ENCODE measurements around the gene CHRNB4.

CHRNB4 gene

DNA sequence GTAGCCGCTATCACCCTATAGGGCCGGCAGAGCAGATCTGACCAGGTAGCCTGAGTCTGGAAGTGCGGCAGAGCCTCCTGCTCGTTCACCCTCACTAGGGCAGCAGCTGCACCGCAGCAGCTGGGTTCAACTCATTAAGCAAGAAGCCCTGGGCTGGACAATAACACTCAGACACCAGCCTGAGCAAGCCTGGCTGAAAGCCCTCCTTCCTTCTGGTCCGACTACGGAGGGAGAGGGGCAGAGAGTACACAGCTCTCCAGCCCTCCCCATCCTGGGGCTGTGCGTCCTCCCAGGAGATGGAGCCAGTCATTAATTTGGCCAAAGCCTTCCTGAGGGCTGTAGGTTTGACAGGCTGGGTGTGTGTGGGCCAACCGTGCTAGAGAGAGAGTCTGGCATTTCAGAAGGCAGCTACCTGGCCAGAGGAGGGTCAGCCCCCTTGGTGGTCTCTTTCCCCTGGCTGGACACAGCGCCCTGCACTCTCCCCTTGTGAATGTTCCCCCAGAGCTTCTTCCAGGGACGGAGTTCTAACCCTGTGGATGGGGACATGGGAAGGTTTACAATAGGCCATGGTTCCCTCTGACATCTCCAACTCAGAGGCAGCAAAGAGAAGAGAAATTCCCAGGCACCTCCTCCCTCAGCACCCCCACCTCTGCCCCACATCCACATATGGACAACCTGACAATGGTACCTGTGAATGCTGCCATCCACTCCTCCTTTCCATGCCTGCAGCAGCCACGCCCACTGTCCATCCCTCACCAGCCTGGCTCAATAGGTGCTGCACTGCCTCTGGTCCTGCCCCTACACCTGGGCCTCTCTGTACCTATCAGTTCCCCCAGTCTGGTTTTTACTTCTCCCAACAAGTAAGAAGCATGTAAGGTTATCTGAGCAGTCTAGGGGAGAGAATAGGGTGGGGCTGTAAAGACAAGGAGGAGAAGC, 6.5 kb downstream of the CHRNB4 start:
- DNase-seq (ENCODE audit: low read depth in 2 of 2, low spot score in 1 of 2), result no peak

DNA sequence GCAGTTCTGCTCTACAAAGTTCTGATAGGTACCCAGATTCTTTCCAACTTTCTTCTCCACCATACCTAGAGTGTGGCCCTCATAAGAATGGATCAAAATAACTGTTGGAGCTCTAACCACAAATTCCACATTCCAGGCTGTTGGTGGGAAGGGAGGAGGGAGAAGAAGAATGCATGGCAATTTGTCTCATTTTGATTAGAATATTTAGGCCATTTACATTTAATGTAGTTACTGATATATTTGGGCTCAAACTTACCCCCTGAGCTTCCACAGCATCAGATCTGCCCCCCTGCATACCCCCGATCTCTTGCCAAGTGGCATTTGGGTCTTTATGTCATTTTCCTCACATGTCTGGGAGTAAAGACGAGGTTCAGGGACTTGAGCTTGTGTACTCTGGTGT, 7.7 kb downstream of the CHRNB4 start:
- DNase-seq (ENCODE audit: low read depth in 2 of 2, low spot score in 1 of 2), result no peak

DNA sequence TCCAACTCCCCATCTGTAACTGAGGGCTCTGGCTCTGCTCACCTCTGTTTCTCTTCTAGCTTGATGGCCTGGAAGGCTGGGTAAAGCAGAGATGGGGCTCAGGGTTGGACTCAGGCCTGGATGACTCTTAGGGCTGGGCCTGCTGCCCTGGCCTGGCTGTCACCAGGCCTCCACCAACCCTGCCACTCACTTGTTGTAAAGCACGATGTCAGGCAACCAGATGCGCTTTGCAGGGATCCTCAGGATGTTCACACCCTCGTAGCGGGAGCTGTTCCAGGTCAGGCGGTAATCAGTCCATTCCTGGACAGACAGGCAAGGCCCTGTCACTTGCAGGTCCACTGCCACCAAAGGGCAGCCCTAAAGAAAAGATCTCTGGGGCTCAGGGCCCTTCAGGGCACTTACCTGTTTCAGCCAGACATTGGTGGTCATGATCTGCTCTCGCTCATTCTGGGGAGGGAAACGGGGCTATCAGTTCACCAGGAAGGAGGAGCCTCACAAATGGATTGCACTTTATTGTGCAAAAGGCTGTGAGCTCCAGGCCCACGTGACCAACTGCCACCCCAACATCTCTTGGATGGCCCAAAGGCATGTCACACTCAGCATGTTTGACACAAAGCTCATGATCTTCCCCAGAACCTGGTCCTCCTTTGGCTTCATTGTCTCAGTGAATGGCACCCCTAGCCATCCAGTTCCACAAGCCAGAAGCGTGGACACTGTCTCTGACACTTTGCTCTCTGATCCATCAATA, 9.9 kb downstream of the CHRNB4 start:
- no peak for DNase-seq (ENCODE audit: low read depth in 2 of 2, low spot score in 1 of 2)

DNA sequence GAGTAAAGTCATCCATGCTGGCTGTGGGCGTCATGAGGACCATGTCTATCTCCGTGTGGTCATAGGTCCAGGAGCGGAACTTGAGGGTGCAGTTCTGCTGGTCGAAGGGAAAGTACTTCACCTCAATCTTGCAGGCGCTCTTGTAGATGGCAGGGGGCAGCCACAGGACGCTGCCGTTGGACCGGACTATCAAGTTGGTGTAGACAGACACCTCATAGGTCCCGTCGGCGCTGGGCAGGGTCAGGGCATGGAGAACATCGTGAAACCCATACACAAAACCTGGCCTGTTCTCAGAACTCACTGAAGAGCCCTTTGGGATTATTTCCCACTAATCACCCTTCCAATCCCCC, 11.3 kb downstream of the CHRNB4 start:
- no peak for DNase-seq (ENCODE audit: low read depth in 2 of 2, low spot score in 1 of 2)

DNA sequence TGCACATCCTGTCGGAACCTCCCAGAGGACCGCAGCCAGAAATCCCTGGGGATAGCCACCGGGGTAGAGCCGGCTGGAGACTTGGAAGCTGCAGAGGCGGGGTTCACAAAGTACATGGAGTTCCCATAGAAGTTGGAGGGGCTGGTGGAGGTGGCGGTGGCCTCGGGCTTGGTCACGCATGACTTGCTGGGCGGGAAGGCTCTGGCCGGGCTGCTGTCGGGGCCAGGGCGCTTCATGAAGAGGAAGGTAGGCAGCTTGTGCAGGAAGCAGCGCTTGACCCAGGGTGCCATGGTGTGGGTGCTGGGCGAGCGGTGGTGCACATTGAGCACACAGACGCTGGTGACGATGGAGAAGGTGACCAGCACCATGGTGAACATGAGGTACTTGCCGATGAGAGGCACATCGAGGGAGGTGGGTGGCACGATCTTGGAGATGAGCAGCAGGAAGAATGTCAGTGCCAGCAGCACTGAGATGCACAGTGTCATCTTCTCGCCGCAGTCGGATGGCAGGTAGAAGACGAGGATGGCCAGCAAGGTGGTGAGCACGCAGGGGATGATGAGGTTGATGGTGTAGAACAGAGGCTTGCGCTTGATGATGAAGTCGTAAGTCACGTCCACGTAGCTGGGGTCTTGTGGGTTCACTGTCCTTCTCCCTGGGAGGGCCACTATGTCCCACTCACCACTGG, 11.8 kb downstream of the CHRNB4 start:
- DNase-seq (ENCODE audit: low read depth in 2 of 2, low spot score in 1 of 2), result no peak

DNA sequence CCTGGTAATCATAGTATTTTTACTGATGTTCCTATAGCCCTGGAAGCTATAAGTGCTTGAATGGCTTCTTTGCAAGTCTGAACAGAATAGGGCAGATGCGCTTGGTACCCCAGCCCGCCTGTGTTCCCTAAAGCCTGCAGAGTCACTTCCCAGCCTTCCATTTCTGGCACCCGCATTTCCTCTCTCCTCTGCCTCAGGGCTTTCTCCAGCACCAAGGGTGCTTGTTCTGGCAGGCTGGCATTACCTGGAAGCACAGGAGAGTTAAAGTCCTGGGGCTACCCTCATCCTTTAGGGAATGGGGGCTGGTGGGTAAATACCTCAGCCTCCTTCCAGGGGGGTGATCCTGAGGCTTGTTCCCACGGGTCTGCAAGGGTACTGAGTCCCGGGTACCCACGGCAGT, 12.8 kb downstream of the CHRNB4 start:
- no peak for DNase-seq (ENCODE audit: low read depth in 2 of 2, low spot score in 1 of 2)

DNA sequence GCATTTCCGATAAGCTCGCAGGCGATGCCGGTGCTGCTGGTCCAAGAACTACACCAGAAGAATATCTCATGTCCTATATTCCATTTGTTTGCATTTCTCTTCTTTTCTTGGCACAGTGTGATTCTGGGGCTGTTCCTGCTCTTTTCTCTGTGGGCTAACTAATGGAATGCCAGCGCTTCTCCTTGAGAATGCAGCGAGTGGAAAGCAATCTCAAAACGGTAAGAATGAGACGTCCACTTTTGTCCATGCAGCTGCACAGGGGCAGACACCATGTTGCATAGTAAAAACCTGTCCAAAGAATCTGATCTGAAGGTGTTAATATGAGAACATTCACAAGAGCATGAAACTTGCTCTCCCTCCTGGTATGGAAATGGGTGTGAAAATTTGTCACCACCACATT, 13.7 kb downstream of the CHRNB4 start:
- DNase-seq (ENCODE audit: low read depth in 2 of 2, low spot score in 1 of 2), result no peak

DNA sequence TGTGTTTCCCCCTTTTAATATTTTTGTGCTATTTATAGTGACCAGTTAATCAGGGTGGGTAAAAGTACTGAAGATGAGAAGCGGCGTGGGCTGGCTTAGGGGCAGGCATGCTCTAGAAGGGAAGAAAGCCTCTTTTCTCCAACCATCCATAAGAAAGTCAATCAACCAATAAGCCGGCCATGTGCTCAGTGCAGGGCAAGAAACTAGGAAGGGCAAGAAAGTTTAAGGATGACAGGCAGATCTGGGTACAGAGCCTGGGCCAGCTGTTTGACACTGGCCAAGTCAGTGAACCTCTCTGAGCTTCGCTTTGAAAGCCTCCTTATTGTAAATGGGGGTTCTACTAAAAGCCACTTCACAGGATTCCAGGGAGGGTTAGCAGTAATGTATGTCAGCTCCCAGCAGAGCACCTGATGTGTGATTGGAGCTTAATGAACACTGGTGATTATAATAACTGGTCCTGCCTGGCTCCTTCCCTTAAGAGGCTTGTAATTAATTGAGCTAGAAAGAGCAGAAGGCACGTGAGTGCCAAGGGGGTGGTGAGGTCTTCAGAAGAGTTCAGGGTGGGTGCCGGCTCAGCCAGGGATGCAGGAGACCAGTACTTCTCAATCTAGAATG, 14.5 kb downstream of the CHRNB4 start:
- DNase-seq (ENCODE audit: low read depth in 2 of 2, low spot score in 1 of 2), result no peak

DNA sequence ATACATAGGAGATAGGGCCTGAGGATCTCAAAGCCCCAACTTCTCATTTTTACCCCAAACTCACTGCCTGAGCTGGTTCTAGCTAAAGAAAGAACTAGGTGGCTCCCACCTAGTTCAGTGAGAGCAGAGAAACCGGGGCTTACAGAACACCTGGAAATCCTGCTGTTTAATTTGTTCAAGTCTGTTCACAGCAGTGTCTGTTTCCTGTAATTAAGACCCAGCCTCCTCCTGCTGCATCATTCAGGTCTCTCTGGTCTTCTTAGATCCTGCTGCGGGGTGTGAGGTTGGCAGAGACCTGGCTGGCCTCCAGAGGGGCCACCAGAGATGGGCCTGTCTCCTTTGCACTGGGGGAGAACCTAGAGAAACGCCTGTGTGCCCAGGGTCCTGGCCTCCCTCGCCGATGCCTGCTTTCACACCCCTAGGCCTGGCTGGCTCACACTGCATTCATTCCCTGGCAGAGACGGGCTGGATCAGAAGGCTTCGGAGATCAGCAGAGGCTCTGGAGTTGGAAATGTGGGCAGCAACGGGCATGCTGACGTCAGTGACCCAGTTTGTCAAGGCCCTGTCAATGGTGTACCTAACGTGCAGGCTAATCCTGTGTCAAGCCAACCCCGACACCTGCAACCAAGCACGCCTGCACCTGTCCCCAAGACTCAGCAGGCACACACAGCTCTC, 15.3 kb downstream of the CHRNB4 start:
- no peak for DNase-seq (ENCODE audit: low read depth in 2 of 2, low spot score in 1 of 2)

DNA sequence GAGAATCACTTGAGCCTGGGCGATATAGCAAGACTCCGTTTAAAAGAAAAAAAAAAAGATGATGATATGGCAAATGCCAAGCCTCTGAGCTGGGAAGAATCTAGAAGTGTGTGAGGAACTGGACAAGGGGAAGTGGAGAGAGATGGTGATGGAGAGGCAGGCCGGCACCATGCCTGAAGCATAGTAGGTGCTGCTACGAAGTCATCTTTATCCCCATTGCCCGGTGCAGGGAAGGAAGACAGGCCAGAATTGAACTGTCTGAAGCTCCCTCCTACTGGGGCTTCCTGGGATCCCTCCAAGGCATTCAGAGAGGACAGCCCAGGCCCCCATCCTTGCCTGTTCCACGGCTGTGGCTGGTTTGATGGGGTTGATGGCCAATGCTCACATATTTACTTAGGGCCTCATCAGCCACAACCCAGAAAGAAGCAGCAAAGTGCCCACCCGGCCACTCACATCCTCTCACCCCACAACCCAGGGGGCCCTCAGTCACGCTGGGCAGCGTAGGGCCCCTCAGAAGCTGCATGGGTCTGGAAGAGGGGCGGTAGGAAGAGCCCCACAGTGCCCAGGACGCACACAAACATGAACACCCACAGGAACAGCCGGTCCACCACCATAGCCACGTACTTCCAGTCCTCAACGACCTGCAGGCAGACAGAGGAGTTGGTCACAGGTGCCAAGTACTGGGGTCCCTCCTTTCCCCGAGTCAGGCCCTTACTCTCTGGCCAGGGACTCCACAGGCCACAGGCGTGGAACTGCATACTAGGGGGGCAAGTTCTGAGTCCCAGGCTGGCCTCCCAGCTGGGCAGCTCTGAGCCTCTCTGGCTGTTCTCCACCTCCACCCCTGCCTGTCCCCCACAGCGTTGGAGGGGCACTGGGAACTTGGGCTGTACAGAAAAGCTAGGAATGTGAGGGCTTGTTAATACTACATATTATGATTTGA, 16.1 kb downstream of the CHRNB4 start:
- DNase-seq (ENCODE audit: low read depth in 2 of 2, low spot score in 1 of 2), result no peak

DNA sequence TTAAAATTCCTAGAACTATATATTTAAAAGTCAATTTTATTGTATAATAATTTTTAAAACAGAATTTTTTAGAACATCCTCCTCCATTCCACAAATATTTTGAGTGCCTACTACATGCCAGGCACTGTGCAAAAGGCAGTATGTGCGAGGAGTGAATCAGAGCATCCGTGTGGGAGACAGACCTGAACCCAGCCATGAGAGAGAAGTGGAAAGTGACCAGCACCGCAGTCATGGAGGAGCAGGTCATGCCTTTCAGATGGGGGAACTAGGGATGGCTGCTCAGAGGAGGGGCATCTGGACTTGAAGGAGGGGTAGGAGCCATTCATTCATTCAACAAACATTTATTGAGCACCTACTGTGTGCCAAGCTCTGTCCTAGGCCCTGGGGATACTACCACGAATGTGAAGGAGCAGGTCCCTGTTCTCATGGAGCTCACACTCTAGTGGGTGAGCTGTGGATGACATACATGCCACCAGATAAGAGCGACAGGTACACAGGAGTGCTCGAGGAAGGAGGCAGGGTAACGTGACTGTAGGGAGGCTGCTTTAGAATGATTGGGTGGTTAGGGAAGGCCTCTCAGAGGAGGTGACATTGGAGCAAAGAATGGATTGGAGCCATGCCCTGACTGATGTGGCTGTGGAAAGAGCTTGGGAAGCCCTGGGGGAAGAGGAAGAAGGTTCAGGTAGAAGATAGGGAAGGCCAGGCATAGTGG, 17.1 kb downstream of the CHRNB4 start:
- no peak for DNase-seq (ENCODE audit: low read depth in 2 of 2, low spot score in 1 of 2)

DNA sequence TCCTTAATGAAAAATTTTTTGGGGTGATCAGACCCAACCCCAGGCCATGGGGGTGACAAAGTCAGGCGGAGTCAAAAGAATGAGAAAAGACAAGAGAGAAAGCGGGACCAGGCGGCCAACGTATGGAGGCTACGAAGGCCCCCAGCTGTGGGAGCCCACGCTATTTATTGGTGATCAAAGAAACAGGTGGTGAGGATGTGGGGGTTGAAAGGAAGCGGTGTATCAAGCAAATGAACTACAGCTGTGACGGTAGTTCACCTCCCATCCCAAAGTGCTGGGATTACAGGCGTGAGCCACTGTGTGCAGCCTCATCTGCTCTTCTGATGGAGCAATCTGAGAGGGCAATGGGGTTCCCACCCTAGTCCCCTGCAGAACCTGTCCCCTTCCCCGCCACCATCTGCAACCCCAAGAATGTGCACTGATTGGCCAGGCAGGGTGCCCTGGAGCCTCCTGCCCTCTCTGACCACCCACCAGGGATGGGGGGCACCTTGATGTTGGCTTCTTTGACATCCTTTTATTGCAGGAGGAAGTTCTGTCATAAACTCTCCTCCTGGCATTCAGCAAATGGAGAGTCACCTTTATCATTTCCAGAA, 19.1 kb downstream of the CHRNB4 start:
- no peak for DNase-seq (ENCODE audit: low read depth in 2 of 2, low spot score in 1 of 2)

DNA sequence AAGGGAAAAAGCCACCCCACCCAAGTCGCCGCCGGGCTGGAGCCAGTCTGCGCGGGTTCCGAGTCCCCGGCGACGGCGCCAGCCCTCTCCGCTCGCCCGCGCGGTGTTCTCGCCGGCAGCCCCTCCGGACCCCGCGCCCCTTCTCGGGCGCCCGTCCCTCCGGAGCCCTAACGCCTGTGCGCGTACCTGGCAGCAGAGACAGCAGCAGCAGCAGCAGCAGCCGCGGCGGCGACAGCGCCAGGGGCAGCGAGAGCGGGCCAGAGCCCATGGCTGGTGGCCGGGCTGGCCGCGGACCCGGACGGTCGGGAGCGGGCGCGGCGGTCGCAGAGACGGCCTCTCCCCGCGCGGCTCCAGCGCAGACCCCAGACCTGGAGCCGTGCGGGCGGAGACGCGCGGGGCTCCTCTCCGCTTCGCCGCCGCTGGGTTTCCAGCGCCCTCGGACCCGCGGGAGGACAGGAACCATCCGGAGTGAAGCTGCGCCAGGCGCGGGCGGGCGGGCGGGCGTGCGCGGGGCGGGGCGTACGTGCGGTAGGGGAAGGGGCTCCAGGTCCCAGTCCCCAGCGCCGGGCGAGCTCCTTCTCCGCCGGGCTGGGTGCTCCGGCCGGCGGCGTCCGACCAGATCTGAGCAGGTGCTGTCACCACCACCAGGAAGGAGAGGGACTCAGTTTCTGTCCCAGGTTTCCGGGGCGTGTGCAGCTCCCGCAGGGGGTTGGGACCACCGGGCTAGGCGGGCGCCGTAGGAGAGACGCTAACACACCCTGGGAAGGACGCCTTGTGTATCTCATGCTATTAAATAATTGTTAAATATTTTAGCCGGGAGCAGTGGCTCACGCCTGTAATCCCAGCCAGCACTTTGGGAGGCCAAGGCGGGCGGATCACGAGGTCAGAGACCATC, 20.2 kb downstream of the CHRNB4 start, which contains the start of gene CHRNA3:
Gene CHRNA3, minus strand, starts transcription at position 470 of the 895 bp plus-strand sequence. Its CDS starts 202 bp downstream, at position 268.
- no peak for DNase-seq (ENCODE audit: low read depth in 2 of 2, low spot score in 1 of 2)

DNA sequence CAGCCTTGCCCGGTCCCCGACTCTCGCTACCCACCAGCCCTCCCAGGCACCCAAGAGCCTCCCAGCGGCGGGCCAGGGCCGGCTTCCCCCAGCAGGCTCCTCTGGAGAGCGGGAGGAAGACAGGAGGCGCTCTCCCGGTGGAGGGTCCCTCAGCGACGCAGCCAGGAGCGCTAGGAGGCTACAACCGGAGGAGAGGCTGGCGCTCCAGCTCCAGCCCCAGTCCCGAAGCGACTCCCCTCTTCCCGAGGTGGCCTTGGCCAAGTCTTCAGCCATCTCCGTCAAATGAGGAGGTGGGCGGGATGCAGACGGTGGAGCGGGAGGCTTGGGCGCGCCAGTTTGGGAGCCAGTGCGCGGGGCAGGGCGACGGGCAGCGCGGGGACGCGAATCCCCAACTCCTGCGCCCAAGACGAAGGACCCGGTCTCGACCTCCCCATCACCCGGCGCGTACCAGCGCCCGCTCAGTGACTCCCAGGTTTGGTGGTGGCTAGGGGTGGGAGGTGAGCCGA, 20.9 kb downstream of the CHRNB4 start:
- no peak for DNase-seq (ENCODE audit: low read depth in 2 of 2, low spot score in 1 of 2)

DNA sequence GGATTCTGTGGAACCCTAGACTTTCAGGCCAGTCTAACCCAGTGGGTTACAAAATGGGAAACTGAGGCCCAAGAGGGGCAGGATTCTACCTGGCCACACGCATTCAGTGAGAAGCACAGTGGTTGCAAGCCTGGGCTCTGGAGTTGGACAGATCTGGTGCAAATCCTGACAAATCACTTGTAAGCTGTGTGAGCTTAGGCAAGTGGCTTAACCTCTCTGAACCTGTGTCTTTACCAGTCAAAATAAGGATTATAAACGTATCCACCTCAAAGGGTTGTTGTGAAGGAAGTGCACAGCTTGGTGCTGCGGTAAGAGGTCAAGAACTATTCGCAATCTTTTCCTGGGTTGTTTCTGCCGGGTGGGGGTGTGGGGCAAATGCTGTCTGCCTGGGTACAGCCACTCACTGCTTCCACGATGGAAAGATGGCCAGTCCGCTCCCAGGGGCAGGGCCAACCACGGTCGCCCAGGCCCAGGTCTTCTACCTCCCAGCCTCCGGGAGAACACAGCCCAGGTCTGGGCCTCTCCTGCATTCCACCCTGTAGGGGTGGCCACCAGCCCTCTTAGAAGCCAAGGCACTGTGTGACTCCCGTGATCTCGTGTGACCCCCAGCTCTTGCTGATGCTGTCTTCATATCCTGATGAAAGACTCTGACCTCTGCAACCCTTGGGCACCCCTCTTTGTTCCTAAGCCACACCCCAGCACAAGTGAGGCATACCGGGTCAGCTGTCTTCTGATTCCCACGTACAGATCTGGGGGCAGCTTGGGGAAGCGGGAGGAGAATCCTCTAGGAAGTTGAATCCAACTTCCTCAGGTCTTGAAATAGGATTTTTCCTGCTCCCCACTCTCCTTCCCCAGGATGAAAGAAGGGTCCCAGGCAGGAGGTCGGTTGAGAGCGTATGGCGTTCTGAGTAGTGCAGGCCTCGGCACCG, 21.7 kb downstream of the CHRNB4 start:
- no peak for DNase-seq (ENCODE audit: low read depth in 2 of 2, low spot score in 1 of 2)

DNA sequence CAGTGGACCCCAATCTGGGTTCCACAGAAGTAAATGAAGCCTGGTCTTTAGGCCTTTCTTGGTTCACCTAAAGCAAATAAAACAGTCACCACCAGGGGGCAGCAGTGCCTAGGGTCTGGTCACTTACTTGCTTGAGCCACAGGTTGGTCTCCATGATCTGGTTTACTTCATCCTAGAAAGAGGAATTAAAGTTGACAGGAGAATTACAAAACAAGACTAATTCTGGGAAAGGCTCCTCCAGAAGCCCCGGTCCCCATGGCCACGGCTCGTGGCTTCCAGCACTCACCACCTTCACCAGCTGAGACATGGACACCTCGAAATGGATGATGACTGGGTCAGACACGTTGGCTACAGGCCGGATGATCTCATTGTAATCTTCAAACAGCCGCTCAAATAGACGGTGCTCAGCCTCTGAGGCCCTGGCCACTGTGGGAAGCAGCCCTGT, 22.5 kb downstream of the CHRNB4 start:
- DNase-seq (ENCODE audit: low read depth in 2 of 2, low spot score in 1 of 2), result peak; percentile 67 to 78
